ENCODE data around the gene SLC25A24. TPM values are rescaled to one million over a fixed set of nuclear protein-coding genes. Genes with fewer than 3 reads are reported as not detected.

SLC25A24 gene
- total and polyA plus RNA-seq, 2 of the 13 experiments (the other 11 are each of a cell fraction or from before 2014, with no cell fraction given) = 8.0 to 12.4 TPM

DNA sequence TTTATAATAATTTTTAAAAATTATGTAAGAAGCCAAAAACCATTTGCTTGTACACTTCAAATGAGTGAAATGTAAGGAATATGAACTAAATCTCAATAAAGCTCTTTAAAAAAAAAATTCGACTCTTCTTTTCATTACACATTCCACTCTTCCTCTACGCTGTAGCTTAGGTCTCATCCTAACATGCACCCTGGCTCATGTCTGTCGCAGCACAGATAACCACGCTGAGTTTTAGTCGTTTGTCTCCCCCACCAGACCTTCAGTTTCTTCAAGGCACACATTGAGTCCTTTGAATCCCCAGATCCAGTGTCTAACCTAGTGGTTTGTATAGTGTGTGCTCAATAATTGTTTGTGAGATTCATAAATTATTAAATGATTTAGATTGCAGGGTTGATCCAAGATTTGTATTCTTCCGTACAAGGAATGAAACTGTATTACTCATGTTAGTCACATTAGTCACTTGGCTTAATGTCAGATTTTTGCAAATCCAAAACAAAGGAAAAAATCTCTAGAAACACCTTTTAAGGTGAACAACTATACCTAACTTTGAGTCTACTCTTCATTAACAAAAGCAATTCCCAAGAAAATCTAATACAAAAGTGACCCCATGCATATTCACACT, 57.3 kb downstream of the SLC25A24 start:
- Histone ChIP-seq H3K4me2 (ENCODE audit: low read depth, low read length) (no peak overlapping the region), H3K4me1 (ENCODE audit: insufficient read depth, low read length) (no peaks in the 10 kb centered on the region), H2AFZ (ENCODE audit: low read length) (no peak overlapping the region), H3K4me3 (replicated peaks in 1 of 3; ENCODE audit: insufficient read depth in 1 of 3, low read depth in 2 of 3, low read length in 3 of 3) (no peak overlapping the region), H3K27me3 (ENCODE audit: control insufficient read depth in 1 of 2, insufficient read depth in 2 of 2, low read length in 2 of 2) (no peaks in the 10 kb centered on the region), H4K20me1 (ENCODE audit: insufficient read depth, low read length) (no peaks in the 10 kb centered on the region), H3K27ac (ENCODE audit: extremely low read length, insufficient read depth, low read length) (no peak overlapping the region), H3K79me2 (ENCODE audit: insufficient read depth, low read length) (no peaks in the 10 kb centered on the region), H3K9me3 (ENCODE audit: low read length) (no peaks in the 10 kb centered on the region), H3K9ac (ENCODE audit: insufficient read depth, low read depth, low read length) (no peak overlapping the region), H3K36me3 (replicated peaks in 1 of 2; ENCODE audit: control insufficient read depth in 1 of 2, insufficient read depth in 2 of 2, low read length in 2 of 2) (0 out of 5 replicates have a peak, but pooled peaks cover 0 to 7% of the 10 kb centered on the region in 2 experiments)
- in situ Hi-C loops (cut with HindIII; ENCODE audit: extremely low pct_ligation_motif_present, low pct_unique_long_range_greater_than_20kb) = no loop called here
- FAIRE-seq = no peak
- TF ChIP-seq, protein P1, sequence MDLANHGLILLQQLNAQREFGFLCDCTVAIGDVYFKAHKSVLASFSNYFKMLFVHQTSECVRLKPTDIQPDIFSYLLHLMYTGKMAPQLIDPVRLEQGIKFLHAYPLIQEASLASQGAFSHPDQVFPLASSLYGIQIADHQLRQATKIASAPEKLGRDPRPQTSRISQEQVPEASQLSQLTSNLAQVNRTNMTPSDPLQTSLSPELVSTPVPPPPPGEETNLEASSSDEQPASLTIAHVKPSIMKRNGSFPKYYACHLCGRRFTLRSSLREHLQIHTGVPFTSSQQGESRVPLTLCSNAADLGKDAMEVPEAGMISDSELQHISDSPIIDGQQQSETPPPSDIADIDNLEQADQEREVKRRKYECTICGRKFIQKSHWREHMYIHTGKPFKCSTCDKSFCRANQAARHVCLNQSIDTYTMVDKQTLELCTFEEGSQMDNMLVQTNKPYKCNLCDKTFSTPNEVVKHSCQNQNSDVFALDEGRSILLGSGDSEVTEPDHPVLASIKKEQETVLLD (CRISPR knock-in tag; IDR thresholded peaks at IDR 0.05; ENCODE audit: low read depth) = no peak
- TF ChIP-seq SNRNP70 (IDR thresholded peaks at IDR 0.05; ENCODE audit: low read depth, low read length) (no peak), ZFAT (CRISPR knock-in tag; conservative IDR thresholded peaks at IDR 0.05) (no peak), ZNF83 (CRISPR knock-in tag; IDR thresholded peaks at IDR 0.05; ENCODE audit: borderline replicate concordance) (no peak), ZBTB42 (CRISPR knock-in tag; IDR thresholded peaks at IDR 0.05) (no peak), POGZ (CRISPR knock-in tag; IDR thresholded peaks at IDR 0.05) (no peak), SIN3A (IDR thresholded peaks at IDR 0.05; ENCODE audit: borderline replicate concordance, low read depth, low read length) (no peak), KLF12 (CRISPR knock-in tag; IDR thresholded peaks at IDR 0.05; ENCODE audit: borderline replicate concordance) (no peak), ZNF746 (CRISPR knock-in tag; IDR thresholded peaks at IDR 0.05) (no peak), PAX8 (CRISPR knock-in tag; IDR thresholded peaks at IDR 0.05; ENCODE audit: borderline replicate concordance) (no peak), ZNF788 (CRISPR knock-in tag; IDR thresholded peaks at IDR 0.05; ENCODE audit: borderline replicate concordance) (no peak)
- TF ChIP-seq, protein P2, sequence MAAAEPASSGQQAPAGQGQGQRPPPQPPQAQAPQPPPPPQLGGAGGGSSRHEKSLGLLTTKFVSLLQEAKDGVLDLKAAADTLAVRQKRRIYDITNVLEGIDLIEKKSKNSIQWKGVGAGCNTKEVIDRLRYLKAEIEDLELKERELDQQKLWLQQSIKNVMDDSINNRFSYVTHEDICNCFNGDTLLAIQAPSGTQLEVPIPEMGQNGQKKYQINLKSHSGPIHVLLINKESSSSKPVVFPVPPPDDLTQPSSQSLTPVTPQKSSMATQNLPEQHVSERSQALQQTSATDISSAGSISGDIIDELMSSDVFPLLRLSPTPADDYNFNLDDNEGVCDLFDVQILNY (CRISPR knock-in tag; conservative IDR thresholded peaks at IDR 0.05) = no peak
- TF ChIP-seq, protein P3, sequence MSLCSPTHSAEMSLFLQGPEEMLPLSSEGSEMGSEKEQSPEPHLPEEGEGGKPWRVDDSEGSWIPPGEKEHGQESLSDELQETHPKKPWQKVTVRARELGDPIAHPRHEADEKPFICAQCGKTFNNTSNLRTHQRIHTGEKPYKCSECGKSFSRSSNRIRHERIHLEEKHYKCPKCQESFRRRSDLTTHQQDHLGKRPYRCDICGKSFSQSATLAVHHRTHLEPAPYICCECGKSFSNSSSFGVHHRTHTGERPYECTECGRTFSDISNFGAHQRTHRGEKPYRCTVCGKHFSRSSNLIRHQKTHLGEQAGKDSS (CRISPR knock-in tag; IDR thresholded peaks at IDR 0.05; ENCODE audit: borderline replicate concordance, low read depth) = no peak
- TF ChIP-seq, protein P4, sequence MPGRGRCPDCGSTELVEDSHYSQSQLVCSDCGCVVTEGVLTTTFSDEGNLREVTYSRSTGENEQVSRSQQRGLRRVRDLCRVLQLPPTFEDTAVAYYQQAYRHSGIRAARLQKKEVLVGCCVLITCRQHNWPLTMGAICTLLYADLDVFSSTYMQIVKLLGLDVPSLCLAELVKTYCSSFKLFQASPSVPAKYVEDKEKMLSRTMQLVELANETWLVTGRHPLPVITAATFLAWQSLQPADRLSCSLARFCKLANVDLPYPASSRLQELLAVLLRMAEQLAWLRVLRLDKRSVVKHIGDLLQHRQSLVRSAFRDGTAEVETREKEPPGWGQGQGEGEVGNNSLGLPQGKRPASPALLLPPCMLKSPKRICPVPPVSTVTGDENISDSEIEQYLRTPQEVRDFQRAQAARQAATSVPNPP (CRISPR knock-in tag; IDR thresholded peaks at IDR 0.05) = no peak
- ChIA-PET CTCF (ENCODE audit: low intra/inter-chr PET ratio, low total read pairs) (no interaction called here), POLR2A (no interaction called here)
- no TSS peak for BruUV-seq (replicated peaks)
- 72% methylated on average over 6 of the region's 6 CpGs for WGBS (ENCODE audit: low lambda C conversion rate)
- no peak for ATAC-seq
- DNase-seq (ENCODE audit: low spot score) = no peak
- intact Hi-C loops (cut with micrococcal nuclease; ENCODE audit: unreplicated experiment) = no loop called here

All from HepG2 (cell line).